ENCODE measurements around the gene SPATS2.

The SPATS2 gene

GRCh38 chr12:49388682-49389386, 21.6 kb downstream of the SPATS2 start:
- no peak overlapping the region for H3K4me3 ChIP-seq
- no peak for TF ChIP-seq CTCF (IDR thresholded peaks at IDR 0.05)
- peak in 1 of 2 donors; percentile 27 for DNase-seq

GRCh38 chr12:49389387-49389703, 22.1 kb downstream of the SPATS2 start:
- no peaks in the 10 kb centered on the region for H3K4me1 ChIP-seq
- no peak overlapping the region for H3K27ac ChIP-seq
- no peaks in the 10 kb centered on the region for H3K9me3 ChIP-seq
- H3K36me3 ChIP-seq = no peaks in the 10 kb centered on the region
- TF ChIP-seq CTCF (IDR thresholded peaks at IDR 0.05) = no peak
- DNase-seq = no peak
- intact Hi-C loops (cut with DNase I; ENCODE audit: low total_unique reads) = no loop called here
- H3K4me3 ChIP-seq = no peak overlapping the region
- no peaks in the 10 kb centered on the region for H3K27me3 ChIP-seq

More at GRCh38 chr12:49388682-49389386, 21.6 kb downstream of the SPATS2 start:
- intact Hi-C loops (cut with DNase I; ENCODE audit: low total_unique reads) = no loop called here
- H3K36me3 ChIP-seq = no peaks in the 10 kb centered on the region
- no peaks in the 10 kb centered on the region for H3K27me3 ChIP-seq
- H3K9me3 ChIP-seq = no peaks in the 10 kb centered on the region
- H3K4me1 ChIP-seq = no peaks in the 10 kb centered on the region
- H3K27ac ChIP-seq = no peak overlapping the region

GRCh38 chr12:49397000-49397399, 29.7 kb downstream of the SPATS2 start:
- no peak overlapping the region for H3K27ac ChIP-seq
- no peak for DNase-seq
- intact Hi-C loops (cut with DNase I; ENCODE audit: low total_unique reads) = no loop called here

GRCh38 chr12:49400304-49400703, 33.0 kb downstream of the SPATS2 start:
- H3K27ac ChIP-seq = no peak overlapping the region
- H3K9me3 ChIP-seq = no peaks in the 10 kb centered on the region
- intact Hi-C loops (cut with DNase I; ENCODE audit: low total_unique reads) = no loop called here
- TF ChIP-seq CTCF (IDR thresholded peaks at IDR 0.05) = no peak
- DNase-seq = no peak
- H3K27me3 ChIP-seq = no peaks in the 10 kb centered on the region
- H3K4me1 ChIP-seq = no peaks in the 10 kb centered on the region
- no peaks in the 10 kb centered on the region for H3K36me3 ChIP-seq
- no peak overlapping the region for H3K4me3 ChIP-seq

More at GRCh38 chr12:49397000-49397399, 29.7 kb downstream of the SPATS2 start:
- no peaks in the 10 kb centered on the region for H3K27me3 ChIP-seq
- no peaks in the 10 kb centered on the region for H3K36me3 ChIP-seq
- H3K4me3 ChIP-seq = no peak overlapping the region
- H3K9me3 ChIP-seq = no peaks in the 10 kb centered on the region
- no peaks in the 10 kb centered on the region for H3K4me1 ChIP-seq
- TF ChIP-seq CTCF (IDR thresholded peaks at IDR 0.05) = no peak

- TF ChIP-seq CTCF (IDR thresholded peaks at IDR 0.05) = no peak
- intact Hi-C loops (cut with DNase I; ENCODE audit: low total_unique reads) = no loop called here
- DNase-seq = no peak
- no peak overlapping the region for H3K4me3 ChIP-seq
- H3K36me3 ChIP-seq = no peaks in the 10 kb centered on the region
- H3K27ac ChIP-seq = no peak overlapping the region
- H3K9me3 ChIP-seq = no peaks in the 10 kb centered on the region
- no peaks in the 10 kb centered on the region for H3K4me1 ChIP-seq
- no peaks in the 10 kb centered on the region for H3K27me3 ChIP-seq
These were observed 36.7 kb downstream of the SPATS2 start for GRCh38 chr12:49403971-49404450.
